Muscle of back (tissue), 11 donors: ENCODE results near the gene CENPV. TPM values are rescaled to one million over a fixed set of nuclear protein-coding genes. Genes with fewer than 3 reads are reported as not detected.

Experiments used
- DNase-seq, 3 donors: peaks; one replicate each; pipeline versions ENCODE4 v3.0.0 to v3.0.0-alpha.2; 2013
- polyA plus RNA-seq, 10 donors: library from polyadenylated mRNA; unstranded; fragments of 120-200 nt; gene quantifications; one replicate each; pipeline ENCODE4 v1.2.1, GENCODE V29; 2013; ENCODE audit not compliant: insufficient read length in 10 of 10

The CENPV gene
- polyA plus RNA-seq, 10 donors = 30.1 to 43.9 (median 35.4) TPM

DNA sequence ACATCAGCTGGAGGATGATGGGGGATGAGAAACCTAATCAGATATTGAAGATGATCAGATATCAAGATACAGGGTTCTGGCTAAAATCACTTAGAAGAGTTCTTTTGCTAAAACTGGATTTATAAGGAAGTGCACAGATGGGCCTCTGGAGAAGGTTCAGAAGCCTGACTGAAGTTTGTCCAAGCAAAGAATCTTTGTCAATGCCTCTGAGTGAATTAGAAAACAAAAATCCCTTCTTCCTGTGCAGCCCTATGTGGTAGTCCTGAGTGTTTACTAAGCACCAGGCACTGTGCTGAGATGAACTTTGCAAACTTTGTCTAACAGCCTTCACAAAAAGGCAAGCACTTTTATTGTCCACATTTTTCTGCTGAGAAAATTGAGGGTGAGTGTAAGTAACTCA, 11.4 kb upstream of the CENPV start:
- DNase-seq = peak in 1 of 3 donors; percentile 27

DNA sequence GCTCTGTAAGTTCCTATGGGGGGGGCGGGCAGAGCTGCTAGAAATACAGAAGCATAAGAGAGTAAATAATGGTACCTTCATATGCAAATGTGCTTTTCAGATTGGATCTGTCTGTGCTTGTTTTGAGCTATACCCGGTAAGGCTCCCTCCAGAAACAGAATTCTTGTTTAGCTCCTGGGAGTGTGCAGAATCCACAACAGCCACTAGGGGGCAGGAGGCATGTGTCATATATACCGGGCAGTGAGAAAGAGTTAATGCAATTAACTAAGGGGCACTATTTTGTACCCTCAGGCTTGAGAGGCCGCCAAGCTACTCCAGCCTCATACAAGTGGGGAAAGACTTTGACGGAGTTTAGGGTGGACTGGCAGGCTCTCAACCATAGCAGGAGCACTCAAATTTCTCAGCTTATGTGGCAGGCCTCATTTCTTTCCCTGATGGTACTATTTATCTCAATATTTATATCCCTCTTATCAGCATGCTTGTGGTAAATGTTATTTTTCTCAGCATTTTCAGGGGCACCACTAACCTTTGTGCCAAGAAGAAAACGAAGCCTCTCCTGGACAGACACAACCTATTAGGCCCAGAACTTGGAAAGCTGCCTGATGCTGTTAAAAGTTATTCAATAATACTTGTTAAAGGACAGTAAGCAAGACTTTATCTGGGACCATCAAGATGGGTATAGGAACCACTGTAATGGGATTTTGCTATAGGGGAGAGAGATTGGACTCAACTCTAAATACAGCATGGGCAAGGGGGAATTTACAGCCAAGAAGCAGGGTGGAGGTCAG, 10.7 kb upstream of the CENPV start:
- DNase-seq = peak; percentile 48 to 82 (median 65)

DNA sequence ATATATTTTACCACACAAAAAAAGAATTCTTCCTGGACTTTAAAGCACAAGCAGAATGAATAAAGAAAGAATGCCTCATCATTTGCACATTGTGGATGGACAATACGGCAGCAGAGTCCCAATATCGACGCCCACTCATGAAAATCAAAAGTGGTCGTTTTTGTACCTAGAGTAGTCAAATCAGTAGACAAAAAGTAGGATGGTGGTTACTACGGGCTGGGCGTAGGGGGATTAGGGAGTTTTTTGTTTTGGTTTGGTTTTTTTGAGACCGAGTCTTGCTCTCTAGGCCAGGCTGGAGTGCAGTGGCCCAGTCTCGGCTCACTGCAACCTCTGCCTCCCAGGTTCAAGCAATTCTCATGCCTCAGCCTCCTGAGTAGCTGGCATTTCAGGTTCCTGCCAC, 8.6 kb upstream of the CENPV start:
- DNase-seq = no peak

DNA sequence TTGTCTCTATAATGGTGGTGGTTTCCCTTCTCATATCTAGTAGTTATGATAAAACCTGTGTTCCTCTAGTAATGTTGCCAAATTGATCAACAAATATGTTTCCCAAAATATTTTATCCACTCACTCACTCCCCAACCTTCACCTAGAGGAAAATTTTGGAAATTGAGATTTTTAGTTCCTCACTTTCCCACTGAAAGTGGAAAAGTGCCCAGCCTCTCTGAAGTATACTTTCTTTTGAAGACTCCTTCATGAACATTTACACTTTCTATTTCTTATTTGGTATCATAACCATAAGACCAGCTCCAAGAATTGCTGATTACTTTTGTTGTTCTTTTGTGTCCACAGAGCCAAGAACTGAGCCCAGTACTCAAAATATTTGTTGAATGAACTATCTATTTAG, 5.1 kb upstream of the CENPV start:
- DNase-seq = no peak

DNA sequence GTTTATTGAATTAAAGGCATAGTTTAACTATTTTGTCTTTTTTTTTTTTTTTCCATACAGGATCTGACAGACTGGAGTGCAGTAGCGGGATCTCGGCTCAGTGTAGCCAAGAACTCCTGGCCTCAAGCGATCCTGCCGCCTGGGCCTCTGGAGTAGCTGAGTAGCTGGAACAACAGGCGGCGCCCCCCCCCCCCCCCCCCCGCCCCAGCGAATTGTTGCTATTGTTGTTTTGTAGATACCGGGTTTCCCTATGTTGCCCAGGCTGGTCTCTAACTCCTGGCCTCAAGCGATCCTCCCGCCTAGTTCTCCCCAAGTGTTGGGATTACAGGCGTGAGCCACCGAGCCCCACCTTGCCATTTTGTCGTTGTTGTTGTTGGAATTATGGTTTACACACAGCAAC, 1.3 kb upstream of the CENPV start:
- DNase-seq = no peak

DNA sequence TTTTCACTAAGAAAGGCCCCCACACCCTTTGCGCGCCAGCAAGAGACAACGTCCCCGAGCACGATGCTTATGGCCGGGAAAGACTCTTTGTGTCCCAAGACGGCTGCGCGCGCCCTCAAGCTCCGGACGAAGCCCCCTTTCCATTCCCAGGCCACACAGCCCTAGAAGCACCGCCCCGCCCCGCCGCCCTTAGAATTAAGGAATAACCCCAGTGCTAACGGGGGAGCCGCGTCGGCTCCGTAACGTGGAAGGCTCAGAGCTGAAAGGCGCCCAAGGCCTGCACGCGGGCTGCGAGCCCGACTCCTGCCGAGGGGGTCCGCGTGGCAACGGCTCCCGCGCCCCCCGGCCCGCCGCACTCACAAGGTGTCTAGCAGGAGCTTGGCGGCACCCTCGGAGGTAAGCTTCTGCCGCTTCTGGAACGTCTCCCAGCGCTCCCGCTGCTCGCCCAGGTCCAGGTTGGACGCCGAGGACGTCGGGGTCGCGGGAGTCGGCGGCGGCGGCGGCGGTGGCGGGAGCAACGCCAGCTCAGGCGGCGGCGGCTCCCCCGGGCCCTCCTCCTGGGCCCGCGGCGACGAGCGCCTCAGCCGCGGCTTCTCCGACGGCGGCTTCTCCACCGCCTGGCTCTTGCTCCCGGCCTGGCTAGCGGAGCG, 477 bp downstream of the CENPV start:
- peak in 2 of 3 donors; percentile 21 to 78 for DNase-seq

DNA sequence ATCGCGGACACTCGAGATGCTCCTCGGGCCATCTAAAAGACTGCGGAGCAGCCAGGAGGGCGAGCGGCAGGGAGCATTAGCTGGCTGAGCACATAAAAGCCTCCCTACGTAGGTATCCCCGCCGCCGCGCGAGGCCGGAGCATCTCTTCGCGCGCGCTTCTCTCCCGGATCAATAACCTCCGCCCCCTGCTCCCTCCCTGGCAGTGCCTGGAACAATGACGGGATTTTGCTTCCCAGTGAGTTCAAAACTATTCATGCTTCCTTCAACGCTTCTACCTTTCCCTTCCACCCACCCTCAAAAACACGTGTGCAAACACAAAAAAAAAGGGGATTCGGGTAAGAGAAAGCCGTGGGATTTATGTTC, 984 bp downstream of the CENPV start:
- DNase-seq = peak in 2 of 3 donors; percentile 7 to 30

DNA sequence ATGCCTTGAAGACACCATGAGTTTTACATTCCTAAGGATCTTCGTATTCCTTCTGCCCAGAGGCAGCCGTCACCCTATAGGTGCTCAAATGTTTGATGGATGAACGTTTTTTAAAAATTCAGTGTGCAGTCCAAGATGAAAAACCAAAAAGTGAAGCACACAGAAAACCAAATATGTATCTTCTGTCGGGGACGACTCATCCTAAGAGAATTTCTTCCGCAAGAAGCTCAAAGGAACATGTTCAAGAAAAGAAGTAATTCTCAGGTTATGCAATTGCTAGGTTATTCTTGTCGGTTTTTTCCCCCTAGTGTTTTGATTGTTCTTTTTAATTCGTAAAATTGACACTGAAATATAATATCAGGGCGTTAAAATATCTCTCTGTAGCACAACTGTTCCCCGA, 1.4 kb downstream of the CENPV start:
- DNase-seq = peak in 1 of 3 donors; percentile 16

DNA sequence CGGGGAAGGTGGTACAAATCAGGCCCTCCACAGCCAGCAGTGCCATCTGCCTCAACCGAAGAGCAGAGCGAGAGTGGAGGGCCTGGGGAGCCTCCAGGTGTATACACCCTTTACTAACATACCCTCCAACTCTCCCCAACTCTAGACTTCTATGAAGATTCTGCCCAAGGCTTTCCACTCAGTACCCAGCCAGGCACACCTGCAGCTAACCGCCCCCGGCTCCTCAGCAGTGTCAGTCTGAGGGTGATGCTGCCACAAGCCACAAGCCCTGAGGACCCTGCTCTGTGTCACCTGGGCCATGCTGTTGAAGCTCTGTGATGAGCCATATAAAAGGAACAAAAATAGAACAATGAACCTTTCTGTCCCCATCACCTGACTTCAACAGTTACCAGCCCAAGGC, 3.8 kb downstream of the CENPV start:
- no peak for DNase-seq

DNA sequence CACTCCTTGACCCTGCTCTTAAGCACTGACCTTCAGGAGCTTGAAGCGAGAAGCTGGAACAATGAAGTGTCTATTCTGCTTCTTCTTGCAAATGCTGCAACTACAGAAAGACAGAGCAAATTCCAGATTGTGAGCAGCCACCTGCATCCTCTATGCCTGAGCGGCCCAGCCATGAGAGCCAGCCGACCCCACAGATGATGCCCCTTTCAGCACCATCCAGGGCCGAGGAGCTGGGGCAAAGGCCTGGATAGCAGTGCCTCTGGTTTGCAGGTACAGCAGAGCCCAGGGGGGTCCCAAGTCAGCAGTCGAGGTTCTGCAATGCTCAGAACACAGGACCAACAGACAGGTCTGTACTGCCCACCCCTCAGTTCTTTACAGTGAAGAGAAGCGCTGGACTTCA, 4.7 kb downstream of the CENPV start:
- DNase-seq = no peak

DNA sequence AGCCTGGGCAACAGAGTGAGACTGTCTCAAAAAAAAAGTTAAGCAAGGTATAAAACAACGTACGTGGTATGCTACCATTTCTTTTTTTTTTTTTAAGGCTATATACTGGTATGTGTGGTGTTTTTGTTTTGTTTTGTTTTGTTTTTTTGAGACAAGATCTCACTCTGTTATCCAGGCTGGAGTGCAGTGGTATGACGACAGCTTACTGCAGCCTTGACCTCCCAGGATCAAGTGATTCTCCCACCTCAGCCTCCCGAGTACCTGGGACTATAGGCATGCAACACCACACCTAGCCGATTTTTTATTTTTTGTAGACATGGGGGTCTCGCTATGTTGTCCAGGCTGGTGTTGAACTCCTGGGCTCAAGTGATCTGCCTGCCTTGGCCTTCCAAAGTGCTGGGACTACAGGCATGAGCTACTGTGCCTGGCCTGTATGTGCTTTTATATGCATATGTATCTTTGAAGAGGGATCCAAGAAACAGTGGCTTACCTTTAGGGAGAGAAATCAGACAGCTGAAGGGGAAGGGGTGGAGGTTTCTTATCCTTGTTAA, 6.5 kb downstream of the CENPV start:
- no peak for DNase-seq

DNA sequence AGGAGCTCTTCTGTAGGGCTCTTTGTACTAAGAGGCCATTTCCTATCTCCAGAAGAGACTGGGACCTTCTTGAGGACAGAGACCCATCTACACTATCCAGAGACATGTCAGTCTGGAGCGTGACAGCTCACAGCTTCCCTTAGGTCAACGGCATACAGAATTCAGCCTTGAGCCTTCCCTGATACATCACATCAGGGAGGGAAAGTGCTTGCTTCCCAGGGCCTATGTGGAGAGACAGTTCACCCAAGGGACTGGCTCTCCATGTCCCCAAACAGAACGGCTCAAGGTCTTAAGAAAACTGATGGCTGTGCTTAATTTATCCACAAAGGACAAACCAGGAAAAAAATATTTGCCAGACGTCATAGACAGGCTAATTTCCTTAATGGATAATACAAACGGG, 7.7 kb downstream of the CENPV start:
- DNase-seq = no peak

DNA sequence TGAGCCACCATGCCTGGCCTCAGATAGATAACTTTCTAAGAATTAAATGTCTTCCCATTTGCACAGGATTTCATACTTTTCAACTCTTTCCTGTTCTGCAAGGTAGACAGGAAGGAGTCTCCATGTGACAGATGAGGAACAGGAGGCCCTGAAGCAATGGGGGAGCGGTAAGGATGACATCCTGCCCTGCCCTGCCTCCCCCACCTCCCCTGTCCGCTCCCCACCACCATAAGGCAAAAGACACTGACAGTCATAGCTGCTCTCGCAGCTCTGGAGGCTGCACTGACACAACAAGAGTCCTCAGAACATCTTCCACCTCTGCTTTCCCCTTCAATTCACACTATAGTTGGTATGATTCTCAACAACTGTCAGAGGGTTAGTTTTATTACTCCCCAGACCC, 9.7 kb downstream of the CENPV start:
- no peak for DNase-seq

DNA sequence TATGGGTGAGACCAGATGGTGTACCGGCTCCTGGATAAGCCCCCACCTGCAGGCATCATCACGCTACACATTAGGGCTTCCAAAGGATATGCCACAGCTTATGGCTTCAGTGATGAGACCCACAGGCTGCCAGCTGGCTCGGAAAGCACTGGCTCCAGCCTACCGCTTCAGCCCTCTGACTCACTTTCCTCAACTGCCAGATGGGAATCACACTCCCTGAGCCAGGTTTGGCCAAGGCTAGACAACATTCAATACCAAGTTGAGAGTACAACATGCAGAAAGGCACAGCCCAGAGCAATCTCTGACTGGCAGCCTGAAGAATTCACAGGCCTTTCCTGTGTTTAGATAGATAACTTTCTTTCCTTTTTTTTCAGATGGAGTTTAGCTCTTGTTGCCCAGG, 10.3 kb downstream of the CENPV start:
- no peak for DNase-seq

DNA sequence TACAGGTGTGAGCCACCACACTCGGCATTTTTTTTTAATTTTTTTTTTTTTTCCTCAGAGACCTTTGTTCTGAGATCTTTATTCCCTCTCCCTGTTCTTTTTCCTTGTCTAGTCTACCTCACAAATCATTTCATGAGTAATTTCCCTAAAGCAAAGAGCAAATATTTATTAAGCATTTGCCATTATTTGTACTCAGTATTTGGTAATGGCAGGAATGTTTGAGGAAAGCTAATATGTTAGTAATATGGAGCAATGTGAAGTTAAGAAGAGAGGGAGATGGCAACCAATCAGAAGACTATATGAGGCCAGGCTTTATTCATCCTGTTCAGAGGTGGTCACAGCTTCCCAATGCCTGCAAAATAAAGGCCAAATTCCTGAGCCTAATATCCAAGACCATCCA, 13.3 kb downstream of the CENPV start:
- DNase-seq = no peak

DNA sequence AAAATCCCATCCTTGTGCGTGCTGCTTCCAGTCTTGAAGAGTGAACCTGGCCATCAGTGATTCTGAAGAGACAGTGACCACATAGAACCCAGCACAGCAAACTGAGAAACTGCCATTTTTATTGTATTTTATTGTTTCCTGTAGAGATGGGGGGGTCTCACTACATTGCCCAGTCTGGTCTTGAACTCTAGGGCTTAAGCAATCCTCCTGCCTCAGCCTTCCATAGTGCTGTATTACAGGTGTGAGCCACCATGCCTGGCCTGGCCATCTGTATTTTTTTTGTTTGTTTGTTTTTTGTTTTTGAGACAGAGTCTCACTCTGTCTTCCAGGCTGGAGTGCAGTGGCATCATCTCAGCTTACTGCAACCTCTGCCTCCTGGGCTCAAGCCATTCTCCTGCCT, 13.9 kb downstream of the CENPV start:
- DNase-seq = no peak

DNA sequence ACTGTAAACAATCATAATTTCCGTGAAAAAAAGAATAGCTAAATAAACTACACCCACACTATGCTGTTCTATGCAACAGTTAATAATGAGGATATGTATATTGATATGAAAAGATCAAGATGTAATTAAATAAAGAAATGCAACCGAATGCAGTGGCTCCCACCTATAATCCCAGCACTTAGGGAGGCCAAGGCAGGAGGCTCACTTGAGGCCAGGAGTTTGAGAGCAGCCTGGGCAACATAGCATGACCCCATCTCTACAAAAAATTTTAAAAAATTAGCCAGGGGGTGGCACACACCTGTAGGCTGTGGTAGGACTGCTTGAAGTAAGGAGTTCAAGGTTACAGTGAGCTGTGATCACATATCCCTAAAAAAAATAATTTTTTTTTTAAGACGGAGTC, 14.9 kb downstream of the CENPV start:
- no peak for DNase-seq

DNA sequence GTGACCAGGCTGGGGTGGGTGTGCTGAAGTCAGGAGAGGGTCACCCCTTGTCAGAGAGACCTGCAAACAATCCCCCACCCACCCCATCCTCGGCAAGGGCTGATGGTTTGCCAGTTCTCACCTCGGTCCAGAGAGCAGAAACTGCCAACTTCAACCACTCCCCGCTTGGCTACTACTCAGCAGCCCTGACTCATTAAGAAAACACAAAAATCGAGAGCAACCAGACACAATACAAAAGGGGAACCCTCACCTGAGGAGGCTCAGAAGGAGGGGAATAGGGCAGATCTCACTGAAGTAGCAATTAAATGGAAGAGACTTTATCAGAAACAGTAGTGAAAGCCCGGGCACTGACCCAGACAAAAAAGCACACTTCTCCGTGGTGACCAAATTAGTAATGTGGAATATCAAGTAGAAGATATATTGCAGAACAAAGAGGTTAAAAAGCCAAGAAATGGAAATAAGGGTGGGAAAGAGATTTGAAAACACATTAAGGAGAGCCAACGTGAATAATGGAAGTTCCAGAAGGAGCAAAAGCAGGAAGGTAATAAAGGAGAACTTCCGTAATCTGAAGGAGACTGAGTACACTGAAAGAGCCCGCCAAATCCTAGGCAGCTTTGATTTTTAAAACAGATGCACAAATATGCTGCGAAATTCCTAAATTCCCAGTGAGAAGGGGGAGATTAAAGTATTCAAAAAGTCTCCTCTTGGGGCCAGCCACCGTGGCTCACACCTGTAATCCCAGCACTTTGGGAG, 23.6 kb downstream of the CENPV start:
- peak in 2 of 3 donors; percentile 36 to 56 for DNase-seq

DNA sequence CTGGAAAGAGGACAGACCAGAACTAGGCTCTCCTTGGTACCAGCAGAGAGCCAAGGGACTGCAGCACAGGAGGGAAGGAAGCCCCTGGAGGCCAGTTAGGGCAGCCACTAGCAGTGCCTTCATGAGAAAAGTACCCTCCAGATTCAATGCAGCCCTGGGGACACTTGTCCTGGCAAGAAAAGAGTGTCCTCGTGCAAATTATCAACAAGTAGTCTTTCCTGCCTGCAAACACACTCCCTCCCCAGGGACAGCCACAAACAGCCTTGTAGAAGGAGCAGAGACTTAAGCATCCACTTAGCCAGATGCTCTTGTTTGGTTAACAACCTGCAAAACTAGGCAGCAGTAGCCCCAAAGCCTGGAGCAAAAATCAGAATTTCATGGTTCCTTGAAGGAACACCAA, 24.3 kb downstream of the CENPV start:
- DNase-seq = peak in 1 of 3 donors; percentile 32

DNA sequence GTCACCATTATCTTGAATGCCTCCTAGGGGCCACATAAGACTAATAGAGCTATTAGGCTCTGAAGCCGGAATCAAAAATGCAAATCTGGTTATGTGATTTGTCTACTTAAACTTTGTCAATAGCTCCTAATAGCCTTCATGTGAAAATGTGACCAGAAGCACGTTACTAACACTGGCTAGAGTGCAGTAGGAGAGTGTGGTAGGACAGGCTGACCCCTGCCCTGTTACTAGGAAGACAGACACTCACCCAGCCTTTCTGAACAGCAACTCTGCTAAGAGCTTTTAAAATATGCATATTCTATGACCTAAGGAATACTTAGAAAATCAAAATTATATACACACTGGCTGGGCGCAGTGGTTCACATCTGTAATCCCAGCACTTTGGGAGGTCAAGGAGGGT, 26.3 kb downstream of the CENPV start:
- DNase-seq = no peak

DNA sequence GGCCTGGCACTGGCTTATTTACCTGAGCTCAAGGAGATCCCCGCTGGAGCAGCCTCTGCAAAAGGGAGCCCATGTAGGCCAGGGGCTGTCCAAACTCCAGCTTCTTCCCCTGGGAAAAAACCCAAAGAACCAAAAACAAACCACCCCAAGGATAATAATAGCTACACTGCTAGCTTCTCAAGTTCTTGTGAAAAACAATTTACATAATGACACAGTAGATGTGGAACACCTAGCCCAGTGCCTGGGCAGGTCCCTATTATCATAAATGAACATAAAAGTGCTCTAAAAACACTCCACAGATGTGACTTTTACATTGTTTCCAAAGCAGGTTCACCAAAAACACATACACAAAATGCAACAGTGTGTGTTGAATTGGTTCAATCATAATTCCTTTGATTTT, 27.3 kb downstream of the CENPV start:
- no peak for DNase-seq

DNA sequence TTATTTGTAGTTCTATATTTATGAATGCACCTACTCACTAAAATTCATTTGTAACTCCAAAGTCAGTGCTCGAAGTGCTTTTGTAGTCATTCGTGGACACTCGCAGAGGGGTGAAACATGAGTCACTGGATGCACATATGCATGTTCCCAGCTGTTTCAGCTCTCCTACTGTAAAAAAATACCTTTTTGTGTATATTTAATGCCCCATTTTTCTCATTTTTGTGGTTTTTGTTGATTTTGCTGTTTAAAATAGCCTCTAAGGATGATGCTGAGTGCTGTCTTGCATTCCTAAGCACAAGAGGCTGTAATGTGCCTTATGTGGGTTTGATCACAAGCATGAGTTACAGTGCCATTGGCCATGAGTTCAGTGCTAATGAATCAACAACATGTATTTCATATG, 30.6 kb downstream of the CENPV start:
- DNase-seq = peak in 1 of 3 donors; percentile 40

DNA sequence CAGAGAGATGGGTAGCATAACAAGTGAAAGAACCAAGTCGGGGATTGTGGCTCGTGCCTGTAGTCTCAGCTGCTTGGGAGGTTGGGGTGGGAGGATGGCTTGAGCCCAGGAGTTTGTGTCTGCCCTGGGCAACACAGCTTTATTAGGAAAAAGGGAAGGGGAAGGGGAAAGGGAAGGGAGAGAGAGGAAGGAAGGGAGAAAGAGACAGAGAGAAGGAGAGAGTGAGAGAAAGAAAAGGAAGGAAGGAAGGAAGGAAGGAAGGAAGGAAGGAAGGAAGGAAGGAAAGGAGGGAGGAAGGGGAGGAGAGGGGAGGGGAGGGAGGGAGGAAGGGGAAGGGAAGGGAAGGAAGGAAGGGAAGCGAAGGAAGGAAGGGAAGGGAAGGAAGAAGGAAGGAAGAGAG, 33.3 kb downstream of the CENPV start:
- no peak for DNase-seq
